K562 (cell line): ENCODE measurements around the gene IQGAP3. TPM values are rescaled to one million over a fixed set of nuclear protein-coding genes. Genes with fewer than 3 reads are reported as not detected.

Experiments
- ATAC-seq: fragments of 200-7000 bp; cut with Tn5 transposase; 3 replicates; pipeline ENCODE4 v1.9.1; 2020; ENCODE audit warnings: moderate library complexity
- BruUV-seq: library from RNA; stranded (reverse); fragments of 400-500 nt; replicated peaks from 2 replicates; lab custom pipeline; 2021; lab: Mats Ljungman, UMichigan
- CTCF ChIA-PET: fragments of 300-600 bp; formaldehyde crosslinking; extraction: SDS; loops from one replicate; lab custom pipeline; 2021; ENCODE audit warnings: low intra/inter-chr PET ratio; lab: Yijun Ruan, JAX
- POLR2A ChIA-PET: fragments of 300-600, 350-650 bp; sonication (Branson Sonifier 250); formaldehyde crosslinking; extraction: SDS; loops from one replicate; lab custom pipeline; 2021; ENCODE audit warnings: antibody characterized with exemption, inconsistent platforms; lab: Yijun Ruan, JAX
- DNase-seq, 4 experiments: peaks; one replicate each; pipeline versions ENCODE4 v3.0.0 to v3.0.0-alpha.2; 2011 to 2018; ENCODE audit warnings: low spot score in 3 of 4, mixed read lengths in 3 of 4; ENCODE audit errors: extremely low read depth in 1 of 4
- FAIRE-seq: peaks from 2 replicates; lab custom pipeline; 2011; peaks lifted over from hg19 to GRCh38; lab: Jason Lieb, UNC
- H2AFZ ChIP-seq: 2 replicates; pipeline ENCODE4 v1.6.0; 2011; ENCODE audit warnings: low read depth, low read length, control low read depth, inconsistent platforms
- H3K27ac ChIP-seq: fragments of 200-600 bp; 3 replicates; pipeline ENCODE4 v1.8.0; 2011; ENCODE audit warnings: low read depth, mild to moderate bottlenecking, control low read depth, inconsistent platforms, low read length, moderate library complexity, mixed read lengths; ENCODE audit errors: extremely low read depth
- H3K27me3 ChIP-seq, 2 experiments: fragments of 300-600 bp in 1 of 2; 2 replicates in 1 of 2; 3 replicates in 1 of 2; pipeline versions ENCODE4 v1.6.0 to v1.8.0; 2011; ENCODE audit warnings: inconsistent platforms in 2 of 2, low read length in 2 of 2, mild to moderate bottlenecking in 1 of 2, mixed read lengths in 1 of 2, moderate library complexity in 1 of 2; ENCODE audit not compliant: control insufficient read depth in 2 of 2, insufficient read depth in 2 of 2
- H3K36me3 ChIP-seq: fragments of 300-600 bp; 3 replicates; pipeline ENCODE4 v1.8.0; 2011; ENCODE audit warnings: mild to moderate bottlenecking, low read length, inconsistent platforms; ENCODE audit not compliant: control insufficient read depth, insufficient read depth
- H3K4me1 ChIP-seq, 2 experiments: fragments of 200-600 bp in 1 of 2; replicated peaks in 1 of 2; 2 replicates in 1 of 2; 3 replicates in 1 of 2; pipeline versions ENCODE4 v1.5.1 to v1.8.0; 2011; ENCODE audit warnings: inconsistent platforms in 2 of 2, low read length in 2 of 2, mild to moderate bottlenecking in 1 of 2, mixed read lengths in 1 of 2, moderate library complexity in 1 of 2; ENCODE audit not compliant: control insufficient read depth in 2 of 2, insufficient read depth in 2 of 2
- H3K4me2 ChIP-seq: 2 replicates; pipeline ENCODE4 v1.6.1; 2011; ENCODE audit warnings: low read length, control low read depth, inconsistent platforms, mixed read lengths; ENCODE audit not compliant: insufficient read depth
- H3K4me3 ChIP-seq: fragments of 200-600 bp; sonication (generic), shearing (Covaris generic); 2 replicates; pipeline ENCODE4 v1.5.1; 2016; ENCODE audit warnings: control low read depth, inconsistent platforms
- H3K79me2 ChIP-seq: fragments of 200-600 bp; 3 replicates; pipeline ENCODE4 v1.8.0; 2011; ENCODE audit warnings: low read length, inconsistent platforms; ENCODE audit not compliant: control insufficient read depth, insufficient read depth
- H3K9ac ChIP-seq, 2 experiments: 2 replicates each; pipeline versions ENCODE4 v1.6.0 to v1.6.1; 2011; ENCODE audit warnings: low read depth in 2 of 2, low read length in 2 of 2, control low read depth in 1 of 2, inconsistent platforms in 1 of 2, mild to moderate bottlenecking in 1 of 2, mixed read lengths in 1 of 2; ENCODE audit not compliant: insufficient read depth in 1 of 2
- H3K9me1 ChIP-seq: one replicate; pipeline ENCODE4 v1.6.0; 2011; ENCODE audit warnings: inconsistent platforms, mild to moderate bottlenecking, low read length, moderate library complexity; ENCODE audit not compliant: control insufficient read depth, insufficient read depth
- H3K9me3 ChIP-seq: replicated peaks from 2 replicates; pipeline ENCODE4 v1.5.1; 2011; ENCODE audit warnings: low read depth, low read length, inconsistent platforms; ENCODE audit not compliant: control insufficient read depth, insufficient read depth
- H4K20me1 ChIP-seq: replicated peaks from 2 replicates; pipeline ENCODE4 v1.6.1; 2011; ENCODE audit warnings: low read length, inconsistent platforms, mixed read lengths; ENCODE audit not compliant: control insufficient read depth, insufficient read depth
- BCOR ChIP-seq: fragments of 450-650 bp; IDR thresholded peaks from 2 replicates; pipeline ENCODE4 v1.6.1; 2016
- CBX3 ChIP-seq, 2 experiments: IDR thresholded peaks; 1 replicate in 1 of 2; 2 replicates in 1 of 2; pipeline ENCODE4 v1.6.1; 2012; ENCODE audit warnings: inconsistent platforms in 2 of 2, low read length in 2 of 2, borderline replicate concordance in 1 of 2, control low read depth in 1 of 2
- CC2D1A ChIP-seq: fragments of 450-650 bp; IDR thresholded peaks from 2 replicates; pipeline ENCODE4 v1.6.1; 2017; ENCODE audit warnings: mild to moderate bottlenecking
- DPF2 ChIP-seq: fragments of 450-650 bp; IDR thresholded peaks from 2 replicates; pipeline ENCODE4 v1.6.1; 2016
- FUS ChIP-seq: fragments of 200-400 bp; formaldehyde crosslinking; optimal IDR thresholded peaks from 2 replicates; pipeline ENCODE3; 2017; ENCODE audit warnings: low read depth, low read length
- HDGF ChIP-seq: fragments of 450-650 bp; IDR thresholded peaks from 2 replicates; pipeline ENCODE4 v1.6.1; 2016
- KDM1A ChIP-seq, 2 experiments: fragments of 450-650 bp; IDR thresholded peaks; 2 replicates each; pipeline ENCODE4 v1.6.1; 2016; ENCODE audit warnings: mild to moderate bottlenecking in 2 of 2
- KLF6 ChIP-seq: fragments of 250-450 bp; sonication (Bioruptor Pico); IDR thresholded peaks from 2 replicates; pipeline ENCODE4 v1.4.0; 2020; ENCODE audit warnings: mild to moderate bottlenecking, moderate library complexity, borderline replicate concordance
- LARP7 ChIP-seq: fragments of 450-650 bp; IDR thresholded peaks from 2 replicates; pipeline ENCODE4 v1.6.1; 2016
- MIER1 ChIP-seq: fragments of 450-650 bp; IDR thresholded peaks from 2 replicates; pipeline ENCODE4 v1.6.1; 2016; ENCODE audit warnings: antibody characterized with exemption, mild to moderate bottlenecking, low read depth
- MYC ChIP-seq, 2 experiments: fragments of 250-450 bp in 1 of 2; sonication (Bioruptor Pico) in 1 of 2; IDR thresholded peaks; 2 replicates each; pipeline versions ENCODE4 v1.5.1 to v1.6.1; 2012 to 2021; ENCODE audit warnings: low read depth in 2 of 2, borderline replicate concordance in 1 of 2, improper control_type of control experiment in 1 of 2, low read length in 1 of 2, mild to moderate bottlenecking in 1 of 2, moderate library complexity in 1 of 2
- NBN ChIP-seq: fragments of 450-650 bp; IDR thresholded peaks from 2 replicates; pipeline ENCODE4 v1.6.1; 2016; ENCODE audit warnings: low read depth, mild to moderate bottlenecking
- NUFIP1 ChIP-seq: fragments of 450-650 bp; IDR thresholded peaks from 2 replicates; pipeline ENCODE4 v1.6.1; 2018; ENCODE audit not compliant: partially characterized antibody
- PHB2 ChIP-seq: fragments of 450-650 bp; IDR thresholded peaks from 2 replicates; pipeline ENCODE4 v1.6.1; 2017; ENCODE audit warnings: low read depth
- PRPF4 ChIP-seq: fragments of 200-400 bp; formaldehyde crosslinking; IDR thresholded peaks from one replicate; pipeline ENCODE4 v1.6.1; 2017; ENCODE audit warnings: low read length, low read depth, mild to moderate bottlenecking; ENCODE audit not compliant: insufficient read depth, poor library complexity, severe bottlenecking
- RBM17 ChIP-seq: fragments of 200-400 bp; formaldehyde crosslinking; IDR thresholded peaks from 2 replicates; pipeline ENCODE4 v1.6.1; 2017; ENCODE audit warnings: low read depth, mild to moderate bottlenecking, low read length, borderline replicate concordance
- SMARCA5 ChIP-seq: fragments of 450-650 bp; IDR thresholded peaks from 2 replicates; pipeline ENCODE4 v1.6.1; 2016
- SRSF3 ChIP-seq: fragments of 200-400 bp; formaldehyde crosslinking; IDR thresholded peaks from 2 replicates; pipeline ENCODE4 v1.6.1; 2016; ENCODE audit warnings: mild to moderate bottlenecking, low read length, moderate library complexity; ENCODE audit not compliant: insufficient read depth
- ZC3H8 ChIP-seq: fragments of 450-650 bp; IDR thresholded peaks from 2 replicates; pipeline ENCODE4 v1.6.1; 2017
- ZKSCAN8 ChIP-seq: fragments of 200-800 bp; sonication (Bioruptor generic); IDR thresholded peaks from 2 replicates; pipeline ENCODE4 v1.6.1; 2016; ENCODE audit warnings: missing genetic modification characterization, missing compliant biosample characterization
- WGBS: fragments of 100-300 bp; shearing (Covaris generic); methylation state at CpG from one replicate; pipeline ENCODE4 v1.1.6; 2016; ENCODE audit warnings: low coverage, mixed read lengths; ENCODE audit not compliant: insufficient coverage; ENCODE audit errors: missing lambda C conversion rate; 5-methylcytosine and 5-hydroxymethylcytosine counted together
- in situ Hi-C: fragments of 300-500 bp; cut with MboI; formaldehyde crosslinking; loops from 4 replicates; pipeline ENCODE4 v1.15.0; 2018; ENCODE audit warnings: inconsistent platforms, mixed read lengths
- intact Hi-C: fragments of 100-400 bp; cut with micrococcal nuclease; formaldehyde crosslinking; loops from 2 replicates; pipeline ENCODE4 v1.14.2; 2022
- polyA plus RNA-seq, 8 experiments: library from polyadenylated mRNA; depleted of rRNA in 4 of 8; stranded (reverse) in 5 of 8; unstranded in 3 of 8; fragments of >200 nt; fragmentation: Nextera tagmentation in 2 of 8; fragmentation: Illumina TruSeq in 1 of 8; extraction: Ambion mirVana in 2 of 8; extraction: Trizol in 1 of 8; gene quantifications; 2 replicates each; pipeline versions ENCODE4 v1.2.1 to v1.2.3, GENCODE V29; 2011 to 2014; ENCODE audit warnings: inconsistent platforms in 1 of 8, missing spikeins in 1 of 8
- total RNA-seq, 7 experiments: library from RNA; depleted of rRNA in 6 of 7; stranded (reverse); fragments of >200 nt in 6 of 7; fragmentation: Illumina TruSeq in 2 of 7; extraction: Trizol in 2 of 7; gene quantifications; 2 replicates each; pipeline versions ENCODE4 v1.2.1 to v1.2.3, GENCODE V29; 2011 to 2021; ENCODE audit warnings: low replicate concordance in 1 of 7
- TF ChIP-seq, protein P1 (sequence below): fragments of 450-650 bp; IDR thresholded peaks from 2 replicates; pipeline ENCODE4 v1.7.0; 2016; ENCODE audit warnings: borderline replicate concordance
- TF ChIP-seq, protein P2 (sequence below), 2 experiments: fragments of 450-650 bp in 1 of 2; sonication (generic) in 1 of 2; formaldehyde crosslinking; conservative IDR thresholded peaks; 2 replicates each; pipeline versions ENCODE4 v1.4.0 to v1.8.1; 2020 to 2022; ENCODE audit warnings: mild to moderate bottlenecking in 1 of 2, missing genetic modification reagents in 1 of 2

IQGAP3 gene
- total and polyA plus RNA-seq, 9 of the 15 experiments (the other 6 are each of a cell fraction or from before 2014, with no cell fraction given) = 1.4 to 16.6 (median 11.9) TPM

DNA sequence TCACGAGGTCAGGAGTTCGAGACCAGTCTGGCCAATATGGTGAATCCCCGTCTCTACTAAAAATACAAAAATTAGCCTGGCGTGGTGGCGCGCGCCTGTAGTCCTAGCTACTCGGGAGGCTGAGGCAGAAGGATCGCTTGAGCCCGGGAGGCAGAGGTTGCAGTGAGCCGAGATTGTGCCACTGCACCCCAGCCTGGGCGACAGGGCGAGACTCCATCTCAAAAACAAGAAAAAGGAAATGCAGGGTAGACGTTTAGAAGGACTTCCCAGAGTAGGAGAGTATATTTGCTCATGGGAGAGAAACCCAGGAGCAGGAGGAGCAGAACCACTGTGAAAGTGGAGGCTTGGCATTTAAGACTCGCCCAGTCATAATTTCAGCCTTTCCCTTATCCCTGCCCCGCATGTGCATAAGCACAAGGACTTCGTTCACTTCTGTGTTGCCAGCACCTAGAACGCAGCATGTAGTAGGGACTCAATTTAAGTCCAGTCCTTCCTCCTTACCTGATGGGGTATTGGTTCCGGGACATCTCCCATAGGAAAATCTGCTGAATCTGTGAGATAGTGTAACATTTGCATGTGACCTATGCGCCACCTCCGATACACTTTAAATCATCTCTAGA, 66.6 kb downstream of the IQGAP3 start:
- H3K9me3 ChIP-seq = no peaks in the 10 kb centered on the region
- no peaks in the 10 kb centered on the region for H4K20me1 ChIP-seq
- no TSS peak for BruUV-seq
- peak overlapping the region; percentile 86 for H3K27ac ChIP-seq
- peak overlapping the region; percentile 63 to 87; a peak in 3 of 4 replicates for H3K9ac ChIP-seq
- H3K4me1 ChIP-seq = peaks cover 46 to 52% of the 10 kb centered on the region in 2 experiments
- no peak overlapping the region for H3K4me3 ChIP-seq
- intact Hi-C loops (loop anchor here (5.0 kb wide), 1 partner anchor 393 kb away; the partner anchor contains the start of gene LMNA), in situ Hi-C loops (no loop called here)
- no peak for ATAC-seq
- H3K79me2 ChIP-seq = no peaks in the 10 kb centered on the region
- no peak for FAIRE-seq
- DNase-seq = no peak
- ChIA-PET POLR2A (interaction anchor here (1.1 to 1.2 kb wide), 2 partner anchors 11 to 14 kb away, joined by 4 read pairs; no protein-coding TSS in a partner anchor), CTCF (no interaction called here)
- H3K9me1 ChIP-seq = peaks cover 3% of the 10 kb centered on the region
- 70% methylated on average over 20 of the region's 21 CpGs for WGBS
- no peaks in the 10 kb centered on the region; a peak in 1 of 5 replicates for H3K27me3 ChIP-seq
- H3K4me2 ChIP-seq = peak overlapping the region; percentile 76
- peak overlapping the region; percentile 99 for H2AFZ ChIP-seq
- no peaks in the 10 kb centered on the region for H3K36me3 ChIP-seq
- TF ChIP-seq, protein P1, sequence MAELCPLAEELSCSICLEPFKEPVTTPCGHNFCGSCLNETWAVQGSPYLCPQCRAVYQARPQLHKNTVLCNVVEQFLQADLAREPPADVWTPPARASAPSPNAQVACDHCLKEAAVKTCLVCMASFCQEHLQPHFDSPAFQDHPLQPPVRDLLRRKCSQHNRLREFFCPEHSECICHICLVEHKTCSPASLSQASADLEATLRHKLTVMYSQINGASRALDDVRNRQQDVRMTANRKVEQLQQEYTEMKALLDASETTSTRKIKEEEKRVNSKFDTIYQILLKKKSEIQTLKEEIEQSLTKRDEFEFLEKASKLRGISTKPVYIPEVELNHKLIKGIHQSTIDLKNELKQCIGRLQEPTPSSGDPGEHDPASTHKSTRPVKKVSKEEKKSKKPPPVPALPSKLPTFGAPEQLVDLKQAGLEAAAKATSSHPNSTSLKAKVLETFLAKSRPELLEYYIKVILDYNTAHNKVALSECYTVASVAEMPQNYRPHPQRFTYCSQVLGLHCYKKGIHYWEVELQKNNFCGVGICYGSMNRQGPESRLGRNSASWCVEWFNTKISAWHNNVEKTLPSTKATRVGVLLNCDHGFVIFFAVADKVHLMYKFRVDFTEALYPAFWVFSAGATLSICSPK = peak; percentile 73; the same call in 1 of the 2 replicates
- TF ChIP-seq CC2D1A (peak; percentile 58; the same call in 1 of the 2 replicates), KLF6 (CRISPR knock-in tag) (0 out of 2 replicates have a peak, but pooled peaks have one; percentile 0), CBX3 (IDR thresholded peaks at IDR 0.05; ENCODE audit: borderline replicate concordance in 1 of 2, low read length in 2 of 2) (0 out of 3 replicates have a peak, but pooled peaks of 1 of the 2 experiments have one; percentile 6), RBM17 (no peak), NBN (0 out of 2 replicates have a peak, but pooled peaks have one; percentile 3), ZC3H8 (0 out of 2 replicates have a peak, but pooled peaks have one; percentile 16), NUFIP1 (no peak), MYC (IDR thresholded peaks at IDR 0.05; ENCODE audit: low read depth, low read length) (no peak), MYC (CRISPR knock-in tag; IDR thresholded peaks at IDR 0.05; ENCODE audit: borderline replicate concordance, low read depth) (no peak), ZKSCAN8 (CRISPR knock-in tag) (peak; percentile 29; the same call in 1 of the 2 replicates), BCOR (peak; percentile 59), FUS (no peak), SMARCA5 (peak; percentile 70; the same call in 1 of the 2 replicates), DPF2 (0 out of 2 replicates have a peak, but pooled peaks have one; percentile 11), KDM1A (IDR thresholded peaks at IDR 0.05) (peak in 1 of 2 experiments; percentile 4; a peak in 2 of 4 replicates), HDGF (0 out of 2 replicates have a peak, but pooled peaks have one; percentile 35), MIER1 (0 out of 2 replicates have a peak, but pooled peaks have one; percentile 34), SRSF3 (no peak), PRPF4 (no peak), LARP7 (peak; percentile 13; the same call in 1 of the 2 replicates), PHB2 (0 out of 2 replicates have a peak, but pooled peaks have one; percentile 9)
- TF ChIP-seq, protein P2, sequence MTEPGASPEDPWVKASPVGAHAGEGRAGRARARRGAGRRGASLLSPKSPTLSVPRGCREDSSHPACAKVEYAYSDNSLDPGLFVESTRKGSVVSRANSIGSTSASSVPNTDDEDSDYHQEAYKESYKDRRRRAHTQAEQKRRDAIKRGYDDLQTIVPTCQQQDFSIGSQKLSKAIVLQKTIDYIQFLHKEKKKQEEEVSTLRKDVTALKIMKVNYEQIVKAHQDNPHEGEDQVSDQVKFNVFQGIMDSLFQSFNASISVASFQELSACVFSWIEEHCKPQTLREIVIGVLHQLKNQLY (CRISPR knock-in tag; conservative IDR thresholded peaks at IDR 0.05) = 0 out of 4 replicates have a peak, but pooled peaks of 1 of the 2 experiments have one; percentile 2
